Tibial artery (tissue), 4 donors: ENCODE results near the gene DYNLL2.
"Not testable (repeated sequence)": the region's sequence is repeated elsewhere in the genome, so short reads cannot be mapped to it uniquely, and the experiment has no call there.

ENCODE experiments used
- DNase-seq, 2 donors: peaks; one replicate each; pipeline ENCODE4 v3.0.0-alpha.2; 2019
- H3K27ac ChIP-seq, 2 donors: fragments of 200-600 bp; sonication (generic) in 1 of 2; 1 replicate in 1 of 2; 2 replicates in 1 of 2; pipeline ENCODE4 v1.5.1; 2018 to 2019; ENCODE audit warnings: mild to moderate bottlenecking in 1 of 2
- H3K27me3 ChIP-seq, 2 donors: fragments of 200-600 bp; sonication (generic) in 1 of 2; one replicate each; pipeline versions ENCODE4 v1.5.1 to v1.6.0; 2016 to 2019
- H3K36me3 ChIP-seq, 3 donors: fragments of 200-600 bp; sonication (generic) in 2 of 3; one replicate each; pipeline ENCODE4 v1.5.1; 2016 to 2019; ENCODE audit warnings: mild to moderate bottlenecking in 2 of 3
- H3K4me1 ChIP-seq, 4 donors: fragments of 200-600 bp; sonication (generic) in 2 of 4; 1 replicate in 3 of 4; 2 replicates in 1 of 4; pipeline ENCODE4 v1.5.1; 2016 to 2019
- H3K4me3 ChIP-seq, 2 donors: fragments of 200-600 bp; sonication (generic) in 1 of 2; 1 replicate in 1 of 2; 2 replicates in 1 of 2; pipeline ENCODE4 v1.5.1; 2018 to 2019; ENCODE audit warnings: mild to moderate bottlenecking in 2 of 2
- H3K9me3 ChIP-seq, 3 donors: fragments of 200-600 bp; sonication (generic) in 1 of 3; one replicate each; pipeline ENCODE4 v1.5.1; 2016 to 2019
- CTCF ChIP-seq, 2 experiments: fragments of 200-600 bp in 1 of 2; fragments of 450-650 bp in 1 of 2; IDR thresholded peaks; one replicate each; pipeline ENCODE4 v1.5.1; 2017 to 2019; ENCODE audit warnings: antibody characterized with exemption in 2 of 2, mild to moderate bottlenecking in 1 of 2, moderate library complexity in 1 of 2
- intact Hi-C: fragments of 100-400 bp; cut with DNase I; formaldehyde crosslinking; loops from one replicate; pipeline ENCODE4 v1.15.0; 2023; ENCODE audit warnings: low total_unique reads

DYNLL2 gene

GRCh38 chr17:58097384-58098088, 14.3 kb downstream of the DYNLL2 start:
- no peaks in the 10 kb centered on the region for H3K4me1 ChIP-seq
- intact Hi-C loops = no loop called here
- no peaks in the 10 kb centered on the region for H3K9me3 ChIP-seq
- no peak overlapping the region for H3K4me3 ChIP-seq
- H3K36me3 ChIP-seq = peaks cover 9 to 26% (median 15%) of the 10 kb centered on the region in 3 donors
- DNase-seq = no peak
- no peaks in the 10 kb centered on the region for H3K27me3 ChIP-seq
- H3K27ac ChIP-seq = no peak overlapping the region
- TF ChIP-seq CTCF (IDR thresholded peaks at IDR 0.05) = no peak

GRCh38 chr17:58100506-58100905, 17.3 kb downstream of the DYNLL2 start:
- no peak for DNase-seq
- no peaks in the 10 kb centered on the region for H3K27me3 ChIP-seq

GRCh38 chr17:58101898-58102297, 18.7 kb downstream of the DYNLL2 start:
- H3K4me1 ChIP-seq, H3K36me3 ChIP-seq, H3K4me3 ChIP-seq, H3K9me3 ChIP-seq, DNase-seq, H3K27me3 ChIP-seq, H3K27ac ChIP-seq, intact Hi-C loops: not testable (repeated sequence)

More at GRCh38 chr17:58100506-58100905, 17.3 kb downstream of the DYNLL2 start:
- no peaks in the 10 kb centered on the region for H3K4me1 ChIP-seq
- H3K27ac ChIP-seq = no peak overlapping the region
- H3K36me3 ChIP-seq = no peaks in the 10 kb centered on the region
- no peaks in the 10 kb centered on the region for H3K9me3 ChIP-seq
- no peak for TF ChIP-seq CTCF (IDR thresholded peaks at IDR 0.05)
- intact Hi-C loops = no loop called here
- no peak overlapping the region for H3K4me3 ChIP-seq

- no peak for TF ChIP-seq CTCF (IDR thresholded peaks at IDR 0.05)
- Histone ChIP-seq H3K9me3 (no peaks in the 10 kb centered on the region), H3K27ac (no peak overlapping the region), H3K4me1 (no peaks in the 10 kb centered on the region), H3K36me3 (no peaks in the 10 kb centered on the region), H3K4me3 (no peak overlapping the region), H3K27me3 (no peaks in the 10 kb centered on the region)
- DNase-seq = no peak
- intact Hi-C loops = no loop called here
Observed at GRCh38 chr17:58105093-58105492, 21.9 kb downstream of the DYNLL2 start.

GRCh38 chr17:58107306-58107705, 24.1 kb downstream of the DYNLL2 start:
- Histone ChIP-seq H3K4me3 (no peak overlapping the region), H3K4me1 (no peaks in the 10 kb centered on the region), H3K9me3 (no peaks in the 10 kb centered on the region), H3K36me3 (no peaks in the 10 kb centered on the region), H3K27ac (no peak overlapping the region), H3K27me3 (no peaks in the 10 kb centered on the region)
- DNase-seq = no peak
- TF ChIP-seq CTCF (IDR thresholded peaks at IDR 0.05) = no peak
- intact Hi-C loops = no loop called here

GRCh38 chr17:58109197-58109596, 26.0 kb downstream of the DYNLL2 start:
- Histone ChIP-seq H3K36me3 (no peaks in the 10 kb centered on the region), H3K27ac (no peak overlapping the region), H3K9me3 (no peaks in the 10 kb centered on the region), H3K4me3 (no peak overlapping the region), H3K27me3 (no peaks in the 10 kb centered on the region), H3K4me1 (no peaks in the 10 kb centered on the region)
- TF ChIP-seq CTCF (IDR thresholded peaks at IDR 0.05) = no peak
- DNase-seq = no peak
- intact Hi-C loops = no loop called here
